ENCODE data around the gene ACTG1.

Gene ACTG1

GRCh38 chr17:81550285-81550684 lies 37.7 kb upstream of the ACTG1 start:
- Mint-ChIP-seq H3K36me3 (ENCODE audit: low read depth) (peaks cover 3% of the 10 kb centered on the region), H3K27me3 (ENCODE audit: low read depth) (no peaks in the 10 kb centered on the region), H3K27ac (no peak overlapping the region), H3K9me3 (no peaks in the 10 kb centered on the region), H3K4me1 (ENCODE audit: low read depth) (peaks cover 19% of the 10 kb centered on the region), H3K4me3 (peak overlapping the region; percentile 85)

DNA sequence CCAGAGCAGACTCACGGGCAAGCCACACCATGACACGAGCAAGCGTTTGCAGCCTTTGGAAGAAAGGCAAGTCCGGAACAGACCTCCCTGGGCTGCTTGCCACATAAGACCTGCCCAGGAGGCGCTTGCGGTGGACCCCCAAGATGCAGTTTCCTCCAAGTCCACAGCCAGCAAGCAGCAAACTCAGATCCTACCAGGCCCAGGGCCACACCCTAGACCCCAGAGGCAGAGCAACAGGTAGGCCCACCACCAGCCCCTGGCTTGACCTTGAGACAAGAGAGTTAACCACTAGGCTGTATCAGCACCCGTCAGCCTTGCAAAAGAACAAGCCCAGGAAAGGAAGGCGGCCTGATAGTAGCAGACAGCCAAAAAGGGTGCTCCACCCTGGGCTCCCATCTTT lies 37.2 kb upstream of the ACTG1 start:
- Mint-ChIP-seq H3K4me1 (ENCODE audit: low read depth) (peaks cover 19% of the 10 kb centered on the region), H3K27me3 (ENCODE audit: low read depth) (no peaks in the 10 kb centered on the region), H3K27ac (no peak overlapping the region), H3K36me3 (ENCODE audit: low read depth) (peaks cover 3% of the 10 kb centered on the region), H3K4me3 (peak overlapping the region; percentile 48), H3K9me3 (no peaks in the 10 kb centered on the region)

DNA sequence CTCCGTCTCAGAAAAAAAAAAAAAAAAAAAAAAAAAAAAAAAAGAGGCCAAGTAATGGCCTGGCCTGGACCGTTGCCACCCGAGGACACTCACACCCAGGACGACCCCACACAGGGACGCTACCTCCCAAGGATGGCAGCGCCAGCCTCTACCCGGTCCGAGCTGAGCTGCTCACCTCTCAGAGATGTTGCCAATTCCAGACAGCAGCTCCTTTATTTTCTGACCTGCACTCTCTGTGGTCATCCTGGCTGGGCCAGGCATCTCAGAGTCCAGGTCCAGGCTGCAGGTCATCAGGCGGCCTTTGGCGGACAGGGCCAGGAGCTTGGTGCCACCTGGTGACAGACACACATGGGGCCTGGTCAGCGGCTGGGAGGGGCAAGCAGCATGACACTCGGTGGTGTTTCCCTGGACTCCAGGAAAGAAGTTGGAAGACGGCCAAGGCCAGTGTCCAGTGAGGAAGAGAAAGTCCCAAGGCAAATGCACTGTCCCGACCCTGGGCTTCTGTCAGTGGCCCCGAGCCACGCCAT lies 36.5 kb upstream of the ACTG1 start:
- peaks cover 19% of the 10 kb centered on the region for H3K4me1 Mint-ChIP-seq (ENCODE audit: low read depth)
- no peak overlapping the region for H3K27ac Mint-ChIP-seq
- no peak overlapping the region for H3K4me3 Mint-ChIP-seq
- no peaks in the 10 kb centered on the region for H3K27me3 Mint-ChIP-seq (ENCODE audit: low read depth)
- H3K9me3 Mint-ChIP-seq, result no peaks in the 10 kb centered on the region
- peaks cover 3% of the 10 kb centered on the region for H3K36me3 Mint-ChIP-seq (ENCODE audit: low read depth)

GRCh38 chr17:81547614-81547982 lies 35.0 kb upstream of the ACTG1 start:
- no peaks in the 10 kb centered on the region for H3K9me3 Mint-ChIP-seq
- no peaks in the 10 kb centered on the region for H3K27me3 Mint-ChIP-seq (ENCODE audit: low read depth)
- H3K4me1 Mint-ChIP-seq (ENCODE audit: low read depth), result peaks cover 8% of the 10 kb centered on the region
- H3K4me3 Mint-ChIP-seq, result no peak overlapping the region
- peaks cover 3% of the 10 kb centered on the region for H3K36me3 Mint-ChIP-seq (ENCODE audit: low read depth)
- no peak overlapping the region for H3K27ac Mint-ChIP-seq

- Mint-ChIP-seq H3K4me1 (ENCODE audit: low read depth) (peaks cover 8% of the 10 kb centered on the region), H3K27me3 (ENCODE audit: low read depth) (no peaks in the 10 kb centered on the region), H3K27ac (no peak overlapping the region), H3K9me3 (no peaks in the 10 kb centered on the region), H3K36me3 (ENCODE audit: low read depth) (peaks cover 3% of the 10 kb centered on the region), H3K4me3 (no peak overlapping the region)
Observed at GRCh38 chr17:81546906-81547613, 34.5 kb upstream of the ACTG1 start.

DNA sequence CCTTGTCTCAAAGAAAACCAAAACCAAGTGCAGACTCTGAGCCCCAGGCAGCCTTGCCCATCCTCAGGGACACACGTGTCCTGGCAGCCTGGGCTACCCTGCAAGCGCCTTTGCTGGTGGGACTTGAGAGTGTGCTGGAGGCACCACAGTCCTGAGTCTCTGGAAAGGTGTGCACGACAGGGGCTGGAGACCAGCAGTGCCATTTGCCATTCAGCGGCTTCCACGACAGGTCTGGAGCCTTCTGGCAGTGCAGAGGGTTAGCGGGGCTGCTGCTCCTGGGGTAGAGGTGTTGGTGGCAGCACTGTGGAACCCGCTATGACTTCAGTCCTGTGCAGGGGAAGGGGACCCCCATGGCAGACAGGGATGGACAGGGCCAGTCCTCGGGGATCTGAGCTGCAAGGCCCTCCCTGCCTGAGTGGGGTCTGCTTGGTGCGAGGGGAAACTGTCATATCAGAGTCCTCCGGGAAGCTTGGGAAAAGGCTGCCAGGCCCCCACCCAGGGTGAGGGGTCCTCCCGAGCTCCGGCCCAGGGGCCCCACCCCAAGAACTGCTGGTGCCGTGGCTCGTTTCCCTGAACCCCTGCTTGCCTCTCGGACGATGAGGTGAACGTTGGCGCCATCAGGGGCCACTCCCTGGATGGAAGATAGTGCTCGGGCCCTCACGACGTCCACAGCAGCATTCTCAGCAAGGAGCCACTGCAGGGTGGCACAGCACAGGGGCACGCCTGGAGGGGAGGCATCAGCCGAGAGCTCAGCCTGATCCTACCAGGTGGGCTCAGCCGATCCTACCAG lies 32.8 kb upstream of the ACTG1 start:
- Mint-ChIP-seq H3K9me3 (no peaks in the 10 kb centered on the region), H3K4me1 (ENCODE audit: low read depth) (peaks cover 3% of the 10 kb centered on the region), H3K27me3 (ENCODE audit: low read depth) (no peaks in the 10 kb centered on the region), H3K27ac (no peak overlapping the region), H3K36me3 (ENCODE audit: low read depth) (peaks cover 3% of the 10 kb centered on the region), H3K4me3 (no peak overlapping the region)

DNA sequence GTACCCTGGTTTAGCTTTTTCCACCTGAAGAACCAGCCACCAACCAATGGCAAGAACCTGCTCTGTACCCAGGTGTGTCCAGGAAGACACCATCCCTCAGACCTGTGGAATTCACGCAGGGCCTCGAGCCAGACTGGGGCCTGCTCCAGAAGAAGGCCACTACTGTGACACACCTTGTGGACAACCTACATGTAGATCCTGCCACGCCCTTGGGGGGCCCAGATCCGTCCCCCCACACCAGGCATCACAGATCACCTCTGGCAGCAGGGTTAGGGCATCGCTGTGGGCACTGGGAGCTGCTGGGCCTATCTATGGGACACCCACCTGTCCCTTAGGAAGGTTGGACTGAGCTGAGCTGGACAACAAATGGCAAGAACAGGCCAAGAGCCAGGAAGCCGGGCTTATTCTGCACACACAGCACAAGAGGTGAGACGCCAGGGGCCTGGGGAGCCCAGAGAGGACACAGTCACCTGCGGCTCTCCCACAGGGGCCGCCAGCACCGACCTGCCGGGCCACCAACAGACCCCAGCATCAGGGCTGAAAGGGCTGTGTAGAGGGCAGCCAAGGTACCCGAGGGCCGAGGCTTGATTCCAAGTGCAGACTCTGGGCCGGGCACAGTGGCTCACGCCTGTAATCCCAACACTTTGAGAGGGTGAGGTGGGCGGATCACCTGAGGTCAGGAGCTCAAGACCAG lies 31.8 kb upstream of the ACTG1 start:
- no peak overlapping the region for H3K4me3 Mint-ChIP-seq
- peaks cover 3% of the 10 kb centered on the region for H3K36me3 Mint-ChIP-seq (ENCODE audit: low read depth)
- H3K9me3 Mint-ChIP-seq, result no peaks in the 10 kb centered on the region
- peaks cover under 1% of the 10 kb centered on the region for H3K4me1 Mint-ChIP-seq (ENCODE audit: low read depth)
- no peaks in the 10 kb centered on the region for H3K27me3 Mint-ChIP-seq (ENCODE audit: low read depth)
- no peak overlapping the region for H3K27ac Mint-ChIP-seq

DNA sequence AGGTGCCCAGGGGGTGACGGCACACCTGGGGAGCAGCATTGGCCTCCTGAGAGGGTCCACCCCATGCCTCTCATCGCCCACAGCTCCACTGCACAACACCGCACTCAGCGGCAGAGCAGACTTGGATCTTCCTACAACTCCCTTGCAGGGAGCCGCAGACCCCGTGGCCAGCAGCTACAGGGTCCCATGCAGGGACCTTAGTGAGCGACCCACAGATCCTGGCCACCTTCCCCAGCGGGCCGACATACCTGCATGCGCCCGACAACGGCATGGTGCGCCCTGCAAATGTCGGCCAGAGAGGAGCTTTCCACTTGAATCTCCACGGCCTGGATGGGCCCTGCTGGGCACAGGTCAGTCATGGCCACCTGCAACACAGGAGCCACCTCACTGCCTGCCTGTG lies 31.2 kb upstream of the ACTG1 start:
- no peaks in the 10 kb centered on the region for H3K27me3 Mint-ChIP-seq (ENCODE audit: low read depth)
- H3K4me3 Mint-ChIP-seq, result no peak overlapping the region
- H3K9me3 Mint-ChIP-seq, result no peaks in the 10 kb centered on the region
- no peaks in the 10 kb centered on the region for H3K4me1 Mint-ChIP-seq (ENCODE audit: low read depth)
- peaks cover 3% of the 10 kb centered on the region for H3K36me3 Mint-ChIP-seq (ENCODE audit: low read depth)
- H3K27ac Mint-ChIP-seq, result no peak overlapping the region

DNA sequence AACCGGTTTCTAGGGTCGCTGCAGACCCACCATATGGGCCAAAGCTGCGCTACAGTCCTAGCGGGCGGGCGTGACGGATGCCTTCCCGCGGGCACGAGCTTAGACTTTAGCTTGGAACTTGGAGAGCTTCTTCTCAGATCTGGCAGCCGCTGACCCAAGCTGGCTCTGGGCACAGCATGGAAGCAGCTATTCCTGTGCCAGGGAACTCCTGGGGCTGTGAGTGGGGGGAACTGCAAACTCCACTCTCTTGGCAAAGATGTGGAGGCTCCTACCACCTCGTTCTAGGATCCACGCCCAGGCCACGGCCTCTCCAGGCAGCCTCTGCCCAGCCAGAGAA lies 30.7 kb upstream of the ACTG1 start:
- no peak overlapping the region for H3K27ac Mint-ChIP-seq
- no peaks in the 10 kb centered on the region for H3K4me1 Mint-ChIP-seq (ENCODE audit: low read depth)
- H3K27me3 Mint-ChIP-seq (ENCODE audit: low read depth), result no peaks in the 10 kb centered on the region
- H3K9me3 Mint-ChIP-seq, result no peaks in the 10 kb centered on the region
- peaks cover 5% of the 10 kb centered on the region for H3K36me3 Mint-ChIP-seq (ENCODE audit: low read depth)
- H3K4me3 Mint-ChIP-seq, result no peak overlapping the region

DNA sequence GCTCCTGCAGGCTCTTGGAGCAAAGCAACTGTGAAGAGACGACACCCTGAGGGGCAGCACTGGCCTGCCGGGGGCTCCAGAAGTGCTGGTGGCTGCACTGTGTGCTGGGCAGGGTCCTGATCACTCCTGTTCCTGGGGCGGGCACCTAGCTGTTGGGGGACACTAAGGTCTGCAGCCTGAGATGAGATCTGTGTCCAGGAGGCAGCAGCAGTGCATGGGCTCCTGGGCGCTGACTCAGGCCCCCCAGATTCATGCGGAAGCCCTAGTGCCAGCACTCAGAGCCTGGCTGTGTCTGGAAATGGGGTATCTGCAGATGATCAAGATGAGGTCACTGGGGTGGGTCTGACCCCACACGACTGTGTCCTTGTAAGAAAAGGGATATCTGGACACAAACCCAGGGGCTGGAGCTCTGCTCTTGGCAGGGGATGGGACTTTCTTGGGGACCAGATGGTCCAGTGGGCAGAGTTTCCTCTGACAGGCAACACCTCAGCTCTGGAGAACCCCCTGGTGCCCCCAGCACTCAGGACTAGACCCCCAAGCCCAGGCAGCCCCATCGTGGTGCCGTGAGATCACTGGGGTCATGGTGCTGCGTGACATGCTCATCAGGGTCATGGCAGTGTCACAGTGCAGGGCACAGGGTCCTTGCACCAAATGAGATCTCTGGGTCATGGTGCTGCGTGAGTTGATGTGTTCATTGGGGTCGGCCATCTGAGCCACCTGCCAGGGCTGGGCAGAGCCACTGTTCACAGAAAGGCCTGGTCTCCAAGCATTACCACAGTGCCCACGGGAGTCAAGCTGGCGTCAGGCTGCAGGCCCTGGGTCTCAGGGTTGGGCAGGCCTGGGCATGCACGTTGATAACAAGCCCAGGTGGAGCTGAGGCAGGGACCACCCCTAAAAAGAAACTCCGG lies 30.1 kb upstream of the ACTG1 start:
- peaks cover 4% of the 10 kb centered on the region for H3K27me3 Mint-ChIP-seq (ENCODE audit: low read depth)
- H3K36me3 Mint-ChIP-seq (ENCODE audit: low read depth), result peaks cover 7% of the 10 kb centered on the region
- no peak overlapping the region for H3K27ac Mint-ChIP-seq
- no peaks in the 10 kb centered on the region for H3K4me1 Mint-ChIP-seq (ENCODE audit: low read depth)
- no peak overlapping the region for H3K4me3 Mint-ChIP-seq
- H3K9me3 Mint-ChIP-seq, result no peaks in the 10 kb centered on the region

DNA sequence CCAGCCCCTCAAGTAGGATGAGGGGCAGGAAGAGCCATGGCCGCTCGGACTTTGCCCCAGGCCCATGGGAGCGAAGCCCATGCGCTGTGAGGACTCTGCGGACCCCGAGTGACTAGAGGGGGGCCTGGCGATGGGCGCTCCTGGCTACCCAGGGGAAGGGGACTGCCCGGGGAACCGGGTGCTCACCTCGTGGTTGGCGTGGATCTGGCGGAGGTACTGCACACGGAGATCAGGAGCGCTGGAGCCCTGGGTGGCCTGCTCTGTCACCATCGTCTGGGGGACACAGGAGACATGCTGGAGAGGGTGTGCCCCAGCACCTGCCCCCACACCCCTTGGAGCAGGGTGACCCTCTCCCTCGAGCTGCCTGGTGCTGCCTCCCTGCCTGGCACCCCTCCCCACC lies 28.5 kb upstream of the ACTG1 start:
- Mint-ChIP-seq H3K36me3 (ENCODE audit: low read depth) (peaks cover 4% of the 10 kb centered on the region), H3K27me3 (ENCODE audit: low read depth) (peaks cover 9% of the 10 kb centered on the region), H3K27ac (no peak overlapping the region), H3K4me1 (ENCODE audit: low read depth) (no peaks in the 10 kb centered on the region), H3K9me3 (no peaks in the 10 kb centered on the region), H3K4me3 (no peak overlapping the region)

DNA sequence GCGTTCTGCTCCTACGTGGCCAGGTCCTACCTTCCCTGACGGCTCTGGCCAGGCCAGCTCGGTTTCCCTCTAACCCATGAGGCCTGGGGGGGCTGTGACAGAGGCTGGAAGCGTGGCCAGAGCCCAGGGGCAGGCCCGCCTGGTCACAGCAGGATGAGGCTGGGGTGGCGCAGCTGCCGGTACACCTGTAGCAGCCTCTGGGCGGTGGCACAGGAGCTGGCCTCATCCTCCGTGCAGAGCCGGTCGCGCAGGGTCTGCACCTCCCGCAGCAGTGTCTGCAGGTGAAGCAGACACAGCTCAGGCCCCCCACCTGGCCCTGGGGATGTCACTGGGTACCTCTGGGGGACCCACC lies 28.1 kb upstream of the ACTG1 start:
- no peaks in the 10 kb centered on the region for H3K9me3 Mint-ChIP-seq
- H3K4me1 Mint-ChIP-seq (ENCODE audit: low read depth), result no peaks in the 10 kb centered on the region
- H3K36me3 Mint-ChIP-seq (ENCODE audit: low read depth), result peaks cover 4% of the 10 kb centered on the region
- H3K4me3 Mint-ChIP-seq, result no peak overlapping the region
- peaks cover 12% of the 10 kb centered on the region for H3K27me3 Mint-ChIP-seq (ENCODE audit: low read depth)
- no peak overlapping the region for H3K27ac Mint-ChIP-seq

DNA sequence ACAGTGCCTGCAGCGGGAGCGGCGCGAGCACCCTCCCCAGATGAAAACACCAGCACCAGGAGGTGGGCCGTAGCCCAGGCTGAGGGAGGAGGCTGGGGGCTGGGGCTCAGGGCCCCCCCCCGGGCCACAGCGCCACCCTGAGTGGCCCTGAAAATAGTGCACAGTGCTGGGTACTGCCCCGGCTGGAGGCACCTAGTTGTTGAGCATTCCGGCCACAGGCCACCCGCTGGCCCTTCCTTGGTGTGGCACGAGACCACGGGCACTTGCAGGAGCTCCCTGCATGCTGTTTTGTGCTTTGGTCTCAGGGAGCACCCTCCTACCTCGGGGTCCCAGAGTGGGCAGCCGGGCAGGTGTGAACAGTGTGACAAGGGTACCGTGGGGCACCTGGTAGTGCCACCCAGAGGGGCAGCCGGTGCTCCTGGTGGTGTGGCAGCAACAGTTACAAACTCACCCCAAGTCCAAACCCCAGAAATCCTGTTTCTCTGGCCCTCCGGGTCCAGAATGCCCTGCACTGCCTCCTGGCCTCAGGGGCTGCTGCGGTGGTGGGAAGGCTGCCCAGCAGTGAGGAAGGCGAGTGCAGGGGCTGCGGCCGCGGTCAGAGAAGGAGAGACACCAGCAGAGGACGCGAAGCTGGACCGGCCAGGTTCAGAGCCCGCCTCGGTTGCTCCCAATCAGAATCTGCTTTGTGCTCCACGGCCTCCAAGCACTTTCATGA lies 27.5 kb upstream of the ACTG1 start:
- Mint-ChIP-seq H3K36me3 (ENCODE audit: low read depth) (peaks cover 4% of the 10 kb centered on the region), H3K4me3 (no peak overlapping the region), H3K27ac (no peak overlapping the region), H3K27me3 (ENCODE audit: low read depth) (peaks cover 16% of the 10 kb centered on the region), H3K9me3 (no peaks in the 10 kb centered on the region), H3K4me1 (ENCODE audit: low read depth) (no peaks in the 10 kb centered on the region)

- Mint-ChIP-seq H3K4me1 (ENCODE audit: low read depth) (no peaks in the 10 kb centered on the region), H3K36me3 (ENCODE audit: low read depth) (peaks cover 4% of the 10 kb centered on the region), H3K4me3 (no peak overlapping the region), H3K27me3 (ENCODE audit: low read depth) (peaks cover 16% of the 10 kb centered on the region), H3K27ac (no peak overlapping the region), H3K9me3 (no peaks in the 10 kb centered on the region)
Observed at GRCh38 chr17:81539571-81539900, 26.9 kb upstream of the ACTG1 start.
